OCI-M2 (cell line): Measurements from ENCODE around the gene SLC44A5.
"Not testable (repeated sequence)": the region's sequence is repeated elsewhere in the genome, so short reads cannot be mapped to it uniquely, and the experiment has no call there.

ENCODE experiments used
- DNase-seq: peaks from one replicate; lab custom pipeline; 2025; ENCODE audit not compliant: unreplicated experiment; lab: John Stamatoyannopoulos, UW

Gene SLC44A5

DNA sequence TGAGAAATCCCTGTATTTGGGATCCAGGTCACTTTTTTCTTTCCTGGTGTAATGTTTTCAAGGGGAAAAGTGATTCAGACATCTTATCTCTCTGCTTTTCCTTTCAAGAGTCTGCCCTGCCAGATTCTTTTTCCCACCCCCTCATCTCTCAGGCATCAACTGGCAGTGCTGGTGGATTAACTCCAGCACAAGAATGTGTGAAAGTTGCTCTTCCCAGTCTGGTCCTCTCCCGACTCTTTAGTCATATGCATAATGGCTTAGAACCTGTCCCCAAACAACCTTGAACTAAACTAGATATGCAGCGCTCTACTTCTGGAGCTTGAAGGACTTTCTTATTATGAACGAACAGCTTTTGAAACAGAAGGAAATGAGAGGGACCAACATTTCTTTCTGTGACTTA is 88.5 kb downstream of the SLC44A5 start:
- no peak for DNase-seq

DNA sequence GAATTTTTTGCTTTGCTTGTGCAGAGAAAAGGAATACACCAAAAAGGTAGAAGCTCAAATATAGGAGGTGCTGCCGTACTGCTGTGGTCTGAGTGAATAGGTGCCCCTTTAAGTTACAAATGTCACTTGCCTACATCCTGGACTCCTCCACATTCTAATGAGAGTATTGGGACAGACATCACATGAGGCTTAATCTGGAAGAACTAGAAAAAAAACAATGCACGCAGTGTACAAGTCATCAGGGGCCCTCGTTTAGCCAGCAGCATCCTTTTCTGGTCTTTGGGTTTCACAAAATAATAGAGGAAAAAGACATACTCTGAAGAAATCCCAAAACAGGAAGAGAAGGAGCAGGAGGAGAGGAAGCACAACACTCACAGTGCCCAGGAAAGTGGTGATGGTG is 89.3 kb downstream of the SLC44A5 start:
- no peak for DNase-seq

DNA sequence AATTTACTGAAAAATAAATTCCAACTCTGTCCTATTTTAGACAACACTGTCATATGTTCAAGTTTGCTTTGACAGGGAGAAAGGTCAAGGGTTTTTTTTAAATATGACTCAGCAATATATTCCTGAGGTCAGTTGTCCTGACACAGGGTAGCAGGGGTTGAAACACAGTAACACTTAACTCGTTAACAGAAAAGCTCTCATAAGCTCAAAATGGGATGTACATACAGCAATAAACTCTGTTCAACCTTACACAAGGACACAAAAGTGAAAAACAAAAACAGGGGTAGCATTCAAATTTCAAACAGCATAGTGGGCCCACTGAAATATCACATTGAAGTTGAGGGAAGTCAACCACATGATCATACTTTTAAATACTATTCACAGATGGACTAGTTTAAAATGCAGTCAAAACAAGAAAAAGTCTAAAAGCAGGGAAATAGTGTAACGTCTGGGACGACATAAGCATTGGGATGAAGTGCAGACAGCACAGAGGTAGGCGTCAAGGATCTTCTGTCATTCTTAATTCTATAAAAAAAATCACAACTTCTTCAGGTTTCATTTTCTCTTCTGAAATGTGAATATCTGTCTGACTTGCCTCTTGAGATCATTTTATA is 89.9 kb downstream of the SLC44A5 start:
- DNase-seq, result no peak

DNA sequence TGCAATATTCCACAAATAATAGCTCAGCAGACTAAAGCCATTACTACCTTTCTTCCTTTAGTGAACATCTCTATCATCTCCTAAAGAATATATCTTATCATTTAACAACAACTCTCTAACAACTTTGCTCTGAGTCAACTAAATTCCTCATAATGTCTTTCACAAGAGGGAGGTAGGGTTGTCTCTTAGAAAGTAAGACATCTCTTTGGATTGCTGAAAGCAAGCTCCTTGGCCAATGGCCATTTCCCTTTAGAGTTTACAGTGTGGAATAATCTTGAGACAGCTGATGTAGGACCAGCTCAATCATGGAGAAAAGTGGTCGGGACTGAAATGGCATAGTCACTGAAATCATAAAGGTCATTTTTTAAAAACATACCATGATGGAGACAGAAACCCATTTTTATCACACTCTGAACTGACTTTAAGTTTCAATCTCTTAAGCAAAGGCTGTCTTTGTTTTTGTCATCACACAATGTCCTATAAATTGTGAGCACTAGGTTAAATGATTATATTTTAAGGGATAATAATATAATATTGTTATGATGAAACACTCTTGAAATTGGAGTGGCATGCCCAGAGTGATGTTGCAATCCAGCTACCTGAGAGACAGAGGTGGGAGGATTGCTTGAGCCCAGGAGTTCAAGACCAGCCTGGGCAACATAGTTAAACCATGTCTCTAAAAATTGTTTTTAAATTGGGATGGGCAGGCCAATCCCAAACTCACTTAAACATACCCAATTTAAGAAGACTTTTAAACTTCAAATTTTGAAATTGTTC is 91.1 kb downstream of the SLC44A5 start:
- no peak for DNase-seq

DNA sequence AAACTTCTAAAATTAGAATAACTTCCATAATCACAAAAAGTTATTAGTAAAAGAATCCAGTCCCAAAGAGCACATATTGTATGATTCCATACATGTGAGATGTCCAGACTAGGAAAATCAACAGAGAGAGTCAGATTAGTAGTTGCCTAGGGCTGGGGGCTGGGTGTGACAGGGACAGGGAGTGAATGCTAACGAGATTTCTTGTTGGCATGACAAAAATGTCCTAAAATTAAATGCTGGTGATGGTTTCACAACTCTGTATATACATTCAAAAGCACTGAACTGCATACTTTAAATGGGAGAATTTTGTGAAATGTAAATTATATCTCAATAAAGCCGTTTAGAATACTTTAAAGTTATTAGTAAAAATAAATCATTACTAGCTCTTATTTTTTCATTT is 92.2 kb downstream of the SLC44A5 start:
- DNase-seq, result no peak

DNA sequence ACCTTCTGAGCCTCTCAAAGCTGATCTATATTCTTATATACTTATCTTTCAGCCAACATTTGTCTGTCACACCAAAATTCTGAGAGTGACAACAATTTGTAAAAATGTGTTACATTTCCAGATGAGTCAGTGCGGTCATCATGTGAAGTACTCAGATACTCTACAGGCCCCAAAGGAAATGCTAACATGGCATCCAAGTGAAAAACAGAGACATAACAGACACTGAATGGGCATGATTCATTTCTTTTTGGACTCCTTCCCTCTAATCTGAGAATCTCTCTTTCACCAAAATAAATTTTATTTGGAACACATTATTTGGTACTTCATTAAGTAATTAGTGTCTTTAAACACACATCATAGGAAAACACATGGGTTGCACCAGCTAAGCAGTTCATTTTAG is 96.6 kb downstream of the SLC44A5 start:
- no peak for DNase-seq

DNA sequence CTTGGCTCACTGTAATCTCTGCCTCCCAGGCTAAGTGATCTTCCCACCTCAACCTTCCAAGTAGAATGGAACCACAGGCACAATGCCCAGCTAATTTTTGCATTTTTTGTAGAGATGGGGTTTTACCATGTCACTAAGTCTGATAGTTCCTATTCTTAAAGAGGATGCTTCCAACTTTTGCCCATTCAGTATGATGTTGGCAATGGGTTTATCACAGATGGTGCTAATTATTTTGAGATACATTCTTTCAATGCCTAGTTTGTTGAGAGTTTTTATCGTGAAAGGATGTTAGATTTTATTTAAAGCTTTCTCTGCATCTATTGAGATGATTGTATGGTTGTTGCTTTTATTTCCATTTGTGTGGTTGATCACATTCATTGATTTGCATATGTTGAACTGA is 103.9 kb downstream of the SLC44A5 start:
- DNase-seq, result no peak

DNA sequence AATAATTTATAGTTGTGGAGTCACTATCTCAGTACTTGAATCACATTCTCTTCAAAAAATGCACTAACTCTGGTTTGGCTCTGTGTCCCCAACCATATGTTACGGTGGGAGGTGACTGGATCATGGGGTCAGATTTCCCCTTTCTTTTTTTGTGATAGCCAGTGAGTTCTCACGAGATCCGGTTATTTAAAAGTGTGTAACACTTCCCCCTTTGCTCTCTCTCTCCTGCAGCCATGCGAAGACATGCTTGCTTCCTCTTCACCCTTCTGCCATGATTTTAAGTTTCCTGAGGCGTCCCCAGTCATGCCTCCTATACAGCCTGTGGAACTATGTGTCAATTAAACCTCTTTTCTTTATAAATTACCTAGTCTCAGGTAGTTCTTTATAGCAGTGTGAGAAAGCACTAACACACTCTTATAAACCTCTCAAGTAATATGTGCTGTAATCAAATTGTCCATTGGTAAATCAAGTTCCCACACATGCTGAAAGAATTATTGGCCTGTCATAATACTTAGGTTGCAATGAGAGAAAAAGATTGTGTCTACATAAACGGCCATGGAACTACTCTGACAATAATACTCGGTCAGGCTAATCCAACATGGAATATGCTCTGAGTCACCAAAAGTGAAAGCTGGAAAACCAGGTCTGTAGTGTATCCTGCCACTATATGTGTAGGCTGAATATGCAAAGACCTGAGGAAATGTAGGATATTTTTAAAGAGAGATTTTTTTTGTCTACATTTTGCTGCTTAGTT is 107.5 kb downstream of the SLC44A5 start:
- DNase-seq, result no peak

DNA sequence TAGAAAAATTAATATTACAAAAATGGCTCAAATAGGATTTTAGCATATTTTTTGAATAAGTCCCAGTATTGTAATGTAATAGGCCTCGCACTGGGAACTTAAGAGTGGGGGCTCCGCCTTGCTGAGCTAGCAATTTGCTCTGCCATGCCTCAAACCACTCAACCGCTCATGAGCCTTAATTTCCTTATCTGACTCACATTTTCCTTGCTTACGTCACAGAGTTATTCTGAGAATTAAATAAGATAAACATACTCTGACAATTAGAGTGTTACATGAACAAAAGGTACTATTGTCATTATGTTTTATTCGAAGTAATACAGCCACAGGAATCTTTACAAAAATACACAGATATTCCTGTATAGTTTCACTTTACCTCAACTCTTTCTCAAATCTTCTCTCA is 108.1 kb downstream of the SLC44A5 start:
- no peak for DNase-seq

DNA sequence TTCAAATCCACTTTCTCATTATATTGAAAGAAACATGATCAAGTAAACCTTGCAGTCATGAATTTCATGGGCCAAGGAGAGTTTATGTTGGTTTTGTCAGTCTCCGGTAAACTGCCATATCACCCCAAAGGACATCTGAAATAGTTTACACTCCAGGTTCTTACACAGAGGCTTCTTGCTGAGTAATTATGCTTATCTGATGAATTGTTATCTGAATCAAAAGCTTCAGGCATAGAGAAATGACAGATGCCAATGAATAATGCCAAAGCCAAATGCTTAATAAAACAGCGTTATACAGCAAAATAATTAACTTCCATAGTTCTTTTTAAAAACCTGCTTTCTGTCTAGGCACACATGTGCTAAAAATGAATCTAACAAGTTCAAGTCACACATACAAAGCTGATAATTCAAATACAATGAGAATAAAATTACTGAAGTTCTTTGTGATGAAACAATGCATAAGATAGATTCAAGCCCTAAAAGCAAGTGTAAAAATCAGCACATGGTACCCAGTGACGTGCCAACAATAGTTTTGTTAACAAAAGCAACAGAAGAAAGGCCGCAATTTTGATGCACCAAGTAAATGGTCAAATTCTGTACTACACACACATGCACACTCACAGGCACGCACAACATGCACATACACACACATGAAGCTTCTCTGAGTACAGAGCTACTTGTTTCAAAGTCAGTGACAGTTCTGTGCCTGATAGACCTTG is 109.2 kb downstream of the SLC44A5 start:
- no peak for DNase-seq

DNA sequence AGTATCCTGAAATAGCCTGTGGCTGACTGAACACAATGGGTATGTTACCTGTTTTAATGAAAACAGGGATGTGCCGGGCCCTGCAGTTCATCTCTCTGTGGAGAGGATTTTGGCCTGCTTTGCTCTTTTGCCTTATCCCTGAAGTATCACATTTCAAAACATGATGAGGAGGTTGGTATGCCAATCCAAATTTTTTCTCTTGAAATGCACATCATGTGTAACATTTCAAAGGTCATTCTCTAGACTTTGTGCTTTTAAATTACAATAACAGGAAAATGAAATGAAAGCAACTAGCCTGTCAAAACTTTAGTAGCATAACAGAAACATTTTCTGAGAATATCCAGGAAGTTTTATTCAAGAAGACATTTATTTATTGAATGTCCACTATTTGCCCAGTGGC is 118.9 kb downstream of the SLC44A5 start:
- no peak for DNase-seq

DNA sequence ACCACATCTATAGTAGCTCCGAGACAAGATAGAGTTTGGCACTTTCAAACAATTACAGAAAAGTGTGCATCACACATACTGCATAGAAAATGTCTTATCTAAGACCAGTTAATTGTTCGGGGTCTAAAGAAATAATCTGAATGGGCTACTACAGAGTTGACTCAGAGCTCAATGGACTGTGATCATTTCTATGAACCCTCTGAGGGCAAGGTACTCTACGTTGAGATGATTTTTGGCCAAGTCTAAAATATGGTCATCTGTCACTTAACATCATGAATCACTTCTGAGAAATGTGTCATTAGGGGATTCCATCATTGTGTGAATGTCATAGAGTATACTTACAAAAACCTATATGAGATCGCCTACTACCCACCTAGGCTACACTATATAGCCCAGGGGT is 123.5 kb downstream of the SLC44A5 start:
- no peak for DNase-seq

DNA sequence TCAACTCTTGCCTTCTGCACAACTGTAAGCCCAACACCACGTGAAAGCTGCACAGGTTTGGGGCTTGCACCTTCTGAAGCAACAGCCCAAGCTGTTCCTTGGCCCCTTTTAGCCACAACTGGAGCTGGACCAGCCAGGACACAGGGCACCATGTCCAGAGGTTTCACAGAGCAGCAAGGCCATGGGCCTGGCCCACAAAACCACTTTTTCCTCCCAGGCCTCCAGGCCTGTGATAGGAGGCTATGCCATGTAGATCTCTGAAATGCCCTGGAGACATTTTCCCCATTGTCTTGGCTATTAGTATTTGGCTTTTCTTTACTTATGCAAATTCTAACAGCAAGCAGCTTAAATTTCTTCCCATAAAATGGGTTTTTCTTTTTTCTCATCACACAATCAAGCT is 126.1 kb downstream of the SLC44A5 start:
- DNase-seq, result no peak

DNA sequence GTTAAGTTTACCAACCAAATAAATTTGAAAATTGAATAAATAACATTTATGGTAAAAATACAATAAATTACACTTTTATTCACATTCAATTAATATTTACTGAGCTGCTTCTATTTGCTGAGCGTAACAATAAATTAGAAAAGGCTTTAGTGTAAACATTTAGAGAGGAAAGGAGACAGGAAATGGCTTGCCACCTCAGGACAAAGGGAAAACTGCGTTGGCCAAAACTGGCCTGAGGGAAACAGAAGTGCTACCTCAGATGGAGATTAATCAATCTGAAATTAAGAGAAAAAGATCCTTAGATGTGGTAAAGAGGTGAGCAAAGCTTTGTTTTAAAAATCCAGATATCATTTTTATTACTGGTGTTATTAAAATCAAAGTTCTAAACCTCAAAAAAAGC is 128.0 kb downstream of the SLC44A5 start:
- no peak for DNase-seq

DNA sequence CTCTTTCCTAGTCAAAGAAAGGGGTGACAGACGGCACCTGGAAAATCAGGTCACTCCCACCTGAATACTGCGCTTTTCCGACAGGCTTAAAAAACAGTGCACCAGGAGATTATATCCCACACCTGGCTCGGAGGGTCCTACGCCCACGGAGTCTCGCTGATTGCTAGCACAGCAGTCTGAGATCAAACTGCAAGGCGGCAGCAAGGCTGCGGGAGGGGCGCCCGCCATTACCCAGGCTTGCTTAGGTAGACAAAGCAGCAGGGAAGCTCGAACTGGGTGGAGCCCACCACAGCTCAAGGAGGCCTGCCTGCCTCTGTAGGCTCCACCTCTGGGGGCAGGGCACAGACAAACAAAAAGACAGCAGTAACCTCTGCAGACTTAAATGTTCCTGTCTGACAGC is 134.4 kb downstream of the SLC44A5 start:
- DNase-seq, result not testable (repeated sequence)

DNA sequence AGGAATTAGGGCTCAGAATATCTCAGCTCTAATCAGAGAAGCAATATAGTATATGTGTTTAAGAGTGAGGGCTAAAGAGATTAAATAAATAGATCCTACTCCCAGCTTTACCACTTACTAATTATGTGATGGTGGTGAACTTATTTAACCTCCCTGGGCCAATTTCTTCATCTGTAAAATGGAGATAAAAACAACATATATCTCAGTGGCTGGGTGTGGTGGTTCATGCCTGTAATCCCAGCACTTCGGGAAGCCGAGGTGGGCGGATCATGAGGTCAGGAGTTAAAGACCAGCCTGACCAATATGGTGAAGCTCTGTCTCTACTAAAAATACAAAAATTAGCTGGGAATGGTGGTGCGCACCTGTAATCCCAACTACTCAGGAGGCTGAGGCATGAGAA is 135.2 kb downstream of the SLC44A5 start:
- DNase-seq, result no peak

DNA sequence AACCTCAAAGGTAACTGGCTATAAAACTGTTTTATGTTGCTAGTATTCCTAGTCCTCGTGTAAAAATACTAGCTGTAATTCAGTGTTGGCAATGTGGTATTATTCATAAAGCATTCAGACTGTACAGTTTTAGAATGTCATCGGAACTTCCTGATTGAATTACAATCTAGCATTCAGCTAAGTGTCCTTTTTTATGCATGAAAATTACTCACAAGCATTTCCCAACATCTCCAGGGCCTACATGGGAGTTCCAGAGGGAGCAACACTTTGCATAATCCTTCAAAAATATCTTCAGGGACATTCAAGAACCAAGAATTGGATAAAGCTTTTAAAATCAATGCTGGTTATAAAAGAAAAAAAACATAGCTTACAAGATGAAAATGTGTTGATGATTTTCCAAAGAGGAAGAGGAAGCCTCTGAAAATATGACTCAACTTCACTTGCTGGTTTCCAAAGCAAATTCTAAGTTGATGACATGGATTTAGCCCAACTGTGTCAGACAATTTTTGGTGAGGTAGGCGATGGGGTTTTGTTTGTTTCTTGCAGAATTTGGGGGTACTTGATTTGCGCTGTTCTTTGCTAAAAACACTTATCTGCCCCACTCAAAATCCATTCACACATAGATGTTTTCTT is 137.8 kb downstream of the SLC44A5 start:
- DNase-seq, result no peak

DNA sequence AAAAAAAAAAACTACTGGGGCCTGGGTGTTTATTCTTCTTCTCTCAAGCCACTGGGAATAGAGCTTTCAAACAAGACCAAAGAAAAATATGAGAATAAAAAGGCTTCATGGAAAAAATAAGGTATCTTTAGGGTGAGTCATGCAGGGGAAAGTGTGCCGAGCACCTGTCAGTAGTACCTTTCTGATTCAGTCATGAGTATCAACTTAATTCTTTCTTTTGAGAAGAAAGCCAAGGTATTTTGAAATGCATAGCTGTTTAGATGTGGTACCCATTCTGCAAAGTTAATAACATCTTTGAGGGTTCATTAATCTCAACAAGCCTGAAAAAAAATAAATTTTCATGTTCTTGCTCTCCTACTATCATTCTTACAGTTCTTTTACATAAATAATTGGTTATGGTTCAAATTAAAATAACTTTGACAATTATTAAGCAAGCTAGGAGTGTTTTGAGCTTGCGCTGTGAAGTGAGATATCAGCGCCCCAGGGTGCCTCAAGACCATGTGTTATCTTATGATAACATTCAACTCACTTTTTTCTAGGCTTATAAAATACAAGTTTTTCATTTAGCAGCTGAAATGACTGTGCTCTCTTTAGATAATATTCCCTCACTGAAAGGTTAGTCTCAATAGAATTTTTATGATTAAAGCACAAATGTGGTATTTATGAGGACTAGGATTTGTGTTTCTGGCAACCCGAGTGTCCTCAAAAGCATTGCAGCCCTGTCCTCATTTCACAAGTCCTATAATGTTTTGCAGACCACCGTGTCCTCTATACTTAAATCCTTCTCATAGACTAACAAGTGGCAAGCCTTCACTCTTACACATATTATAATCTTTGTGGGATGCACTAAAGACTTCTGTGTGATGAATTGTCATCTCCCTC is 138.6 kb downstream of the SLC44A5 start:
- peak; percentile 4 for DNase-seq

DNA sequence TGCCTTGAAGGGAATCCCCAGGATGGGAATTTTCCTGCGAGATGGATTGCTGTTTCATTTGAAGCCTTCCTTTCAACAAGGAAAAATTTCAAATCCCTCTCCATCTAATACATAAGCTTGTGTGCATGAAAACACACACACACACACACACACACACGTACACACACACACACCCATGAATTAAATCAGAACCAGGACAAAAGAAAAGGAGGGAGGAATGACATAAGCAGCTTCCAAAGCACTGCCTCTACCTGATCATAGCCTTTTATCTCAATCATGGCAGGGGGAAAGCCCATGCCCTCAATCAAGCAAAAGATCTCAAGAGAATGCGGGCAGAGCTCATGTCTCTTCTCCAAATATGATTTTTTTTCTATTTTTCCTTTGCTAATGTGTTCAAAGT is 139.7 kb downstream of the SLC44A5 start:
- no peak for DNase-seq

DNA sequence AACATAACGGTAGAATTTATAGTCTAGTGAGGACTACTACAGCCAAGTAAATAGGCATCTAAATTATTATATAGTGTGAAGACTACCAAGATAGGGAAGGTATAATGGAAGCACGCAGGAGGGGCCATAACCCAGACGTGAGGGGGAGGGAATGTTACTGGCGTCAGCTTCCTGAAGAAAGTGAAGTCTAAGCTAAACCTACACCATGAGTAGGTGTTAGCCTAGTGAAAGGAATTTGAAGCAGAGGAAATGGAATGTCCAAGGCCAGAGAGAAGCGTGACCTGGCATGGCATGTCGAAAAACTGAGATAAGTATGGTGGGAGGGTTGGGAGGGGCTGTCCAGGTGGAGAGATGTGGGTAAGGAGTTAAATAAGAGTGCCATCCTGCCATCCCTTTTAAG is 140.5 kb downstream of the SLC44A5 start:
- DNase-seq, result no peak
